HEK293 (cell line): ENCODE data around the gene DUSP22.

Source experiments
- CTCF ChIA-PET: fragments of 350-600 bp; formaldehyde crosslinking; extraction: SDS; loops from one replicate; lab custom pipeline; 2021; ENCODE audit warnings: antibody characterized with exemption; lab: Yijun Ruan, JAX
- POLR2A ChIA-PET: fragments of 300-600 bp; formaldehyde crosslinking; extraction: SDS; loops from one replicate; lab custom pipeline; 2020; ENCODE audit warnings: antibody characterized with exemption, inconsistent platforms; lab: Yijun Ruan, JAX
- H3K27ac ChIP-seq: fragments of 200-500 bp; sonication (Bioruptor generic); 2 replicates; pipeline ENCODE4 v1.5.1; 2014; ENCODE audit warnings: low read depth, low read length, control low read depth, inconsistent platforms; ENCODE audit errors: extremely low read depth
- H3K36me3 ChIP-seq, 2 experiments: fragments of 200-500 bp in 1 of 2; sonication (Bioruptor generic) in 1 of 2; 1 replicate in 1 of 2; 2 replicates in 1 of 2; pipeline ENCODE4 v1.5.1; 2014 to 2017; ENCODE audit warnings: inconsistent platforms in 2 of 2, low read length in 2 of 2; ENCODE audit not compliant: control insufficient read depth in 2 of 2, insufficient read depth in 1 of 2
- H3K4me1 ChIP-seq: fragments of 200-500 bp; sonication (Bioruptor generic); 2 replicates; pipeline ENCODE4 v1.5.1; 2014; ENCODE audit warnings: mild to moderate bottlenecking, low read length, inconsistent platforms; ENCODE audit not compliant: control insufficient read depth, insufficient read depth
- H3K4me3 ChIP-seq: 2 replicates; pipeline ENCODE4 v1.5.1; 2011; ENCODE audit warnings: low read depth, mild to moderate bottlenecking, control low read depth, low read length, moderate library complexity
- H3K9me3 ChIP-seq: fragments of 200-500 bp; sonication (Bioruptor generic); 2 replicates; pipeline ENCODE4 v1.5.1; 2014; ENCODE audit warnings: low read depth, low read length, inconsistent platforms; ENCODE audit not compliant: control insufficient read depth, insufficient read depth
- GLIS2 ChIP-seq: fragments of 450-650 bp; formaldehyde crosslinking; IDR thresholded peaks from 2 replicates; pipeline ENCODE4 v1.5.1; 2016; ENCODE audit warnings: missing biosample characterization, missing genetic modification characterization
- MYNN ChIP-seq: fragments of 450-650 bp; formaldehyde crosslinking; IDR thresholded peaks from 2 replicates; pipeline ENCODE4 v1.5.1; 2016; ENCODE audit warnings: missing biosample characterization, missing genetic modification characterization, borderline replicate concordance
- SP2 ChIP-seq: fragments of 450-650 bp; formaldehyde crosslinking; IDR thresholded peaks from 2 replicates; pipeline ENCODE4 v1.5.1; 2016; ENCODE audit warnings: missing biosample characterization, missing genetic modification characterization
- ZBTB48 ChIP-seq: fragments of 450-650 bp; formaldehyde crosslinking; IDR thresholded peaks from 2 replicates; pipeline ENCODE4 v1.5.1; 2016; ENCODE audit warnings: missing biosample characterization, missing genetic modification characterization
- ZFP3 ChIP-seq: fragments of 450-650 bp; formaldehyde crosslinking; IDR thresholded peaks from 2 replicates; pipeline ENCODE4 v1.5.1; 2016; ENCODE audit warnings: low read depth, missing biosample characterization, missing genetic modification characterization
- ZFP41 ChIP-seq: fragments of 450-650 bp; formaldehyde crosslinking; IDR thresholded peaks from 2 replicates; pipeline ENCODE4 v1.5.1; 2016; ENCODE audit warnings: missing biosample characterization, missing genetic modification characterization, borderline replicate concordance
- ZNF146 ChIP-seq: fragments of 450-650 bp; formaldehyde crosslinking; IDR thresholded peaks from 2 replicates; pipeline ENCODE4 v1.5.1; 2016; ENCODE audit warnings: missing biosample characterization, missing genetic modification characterization
- ZNF155 ChIP-seq: fragments of 450-650 bp; formaldehyde crosslinking; IDR thresholded peaks from 2 replicates; pipeline ENCODE4 v1.5.1; 2016; ENCODE audit warnings: missing biosample characterization, missing genetic modification characterization
- ZNF174 ChIP-seq: fragments of 450-650 bp; formaldehyde crosslinking; IDR thresholded peaks from 2 replicates; pipeline ENCODE4 v1.5.0; 2017; ENCODE audit warnings: missing biosample characterization, mild to moderate bottlenecking, missing genetic modification characterization
- ZNF248 ChIP-seq: fragments of 450-650 bp; formaldehyde crosslinking; IDR thresholded peaks from 2 replicates; pipeline ENCODE4 v1.5.1; 2017; ENCODE audit warnings: missing biosample characterization, missing genetic modification characterization
- ZNF394 ChIP-seq: fragments of 450-650 bp; formaldehyde crosslinking; IDR thresholded peaks from 2 replicates; pipeline ENCODE4 v1.5.1; 2016; ENCODE audit warnings: missing biosample characterization, missing genetic modification characterization, mild to moderate bottlenecking, moderate library complexity, borderline replicate concordance
- ZNF404 ChIP-seq: fragments of 450-650 bp; formaldehyde crosslinking; IDR thresholded peaks from 2 replicates; pipeline ENCODE4 v1.5.1; 2017; ENCODE audit warnings: missing biosample characterization, missing genetic modification characterization
- ZNF426 ChIP-seq: fragments of 450-650 bp; formaldehyde crosslinking; IDR thresholded peaks from 2 replicates; pipeline ENCODE4 v1.5.1; 2017; ENCODE audit warnings: missing biosample characterization, missing genetic modification characterization, mild to moderate bottlenecking, inconsistent platforms, moderate library complexity
- ZNF600 ChIP-seq: fragments of 450-650 bp; formaldehyde crosslinking; IDR thresholded peaks from 2 replicates; pipeline ENCODE4 v1.5.1; 2016; ENCODE audit warnings: missing biosample characterization, missing genetic modification characterization
- ZNF610 ChIP-seq: fragments of 450-650 bp; formaldehyde crosslinking; IDR thresholded peaks from 2 replicates; pipeline ENCODE4 v1.5.1; 2016; ENCODE audit warnings: missing biosample characterization, missing genetic modification characterization, borderline replicate concordance
- TF ChIP-seq, protein P1 (sequence below): fragments of 450-650 bp; formaldehyde crosslinking; IDR thresholded peaks from 2 replicates; pipeline ENCODE4 v1.5.1; 2016; ENCODE audit warnings: missing biosample characterization, missing genetic modification characterization
- TF ChIP-seq, protein P2 (sequence below): fragments of 450-650 bp; formaldehyde crosslinking; IDR thresholded peaks from 2 replicates; pipeline ENCODE4 v1.5.1; 2017; ENCODE audit warnings: missing biosample characterization, missing genetic modification characterization
- TF ChIP-seq, protein P3 (sequence below): fragments of 450-650 bp; formaldehyde crosslinking; IDR thresholded peaks from 2 replicates; pipeline ENCODE4 v1.5.1; 2016; ENCODE audit warnings: missing biosample characterization, missing genetic modification characterization
- TF ChIP-seq, protein P4 (sequence below): fragments of 450-650 bp; formaldehyde crosslinking; optimal IDR thresholded peaks from 2 replicates; pipeline ENCODE3; 2016; ENCODE audit warnings: missing biosample characterization, mild to moderate bottlenecking, missing genetic modification characterization

Gene DUSP22

DNA sequence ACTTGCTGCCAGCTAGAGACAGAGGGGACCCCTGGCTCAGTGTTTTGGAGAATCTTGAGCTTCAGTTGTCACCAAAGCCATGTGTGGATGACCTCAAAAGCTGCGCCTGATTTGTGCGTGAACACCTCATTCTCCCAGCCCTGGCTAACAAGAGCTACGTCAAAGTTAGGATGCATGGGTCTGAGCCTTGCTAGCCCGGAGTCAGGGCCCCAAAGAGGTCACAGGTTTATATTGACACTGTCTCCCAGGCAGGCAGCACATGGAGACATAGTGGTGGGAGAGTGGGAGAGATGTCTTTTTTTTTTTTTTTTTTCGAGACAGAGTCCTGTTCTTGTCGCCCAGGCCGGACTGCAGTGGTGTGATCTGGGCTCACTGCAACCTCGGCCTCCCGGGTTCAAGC is 36.1 kb upstream of the DUSP22 start (continued):
- no peak for TF ChIP-seq ZNF404
- TF ChIP-seq, protein P1, sequence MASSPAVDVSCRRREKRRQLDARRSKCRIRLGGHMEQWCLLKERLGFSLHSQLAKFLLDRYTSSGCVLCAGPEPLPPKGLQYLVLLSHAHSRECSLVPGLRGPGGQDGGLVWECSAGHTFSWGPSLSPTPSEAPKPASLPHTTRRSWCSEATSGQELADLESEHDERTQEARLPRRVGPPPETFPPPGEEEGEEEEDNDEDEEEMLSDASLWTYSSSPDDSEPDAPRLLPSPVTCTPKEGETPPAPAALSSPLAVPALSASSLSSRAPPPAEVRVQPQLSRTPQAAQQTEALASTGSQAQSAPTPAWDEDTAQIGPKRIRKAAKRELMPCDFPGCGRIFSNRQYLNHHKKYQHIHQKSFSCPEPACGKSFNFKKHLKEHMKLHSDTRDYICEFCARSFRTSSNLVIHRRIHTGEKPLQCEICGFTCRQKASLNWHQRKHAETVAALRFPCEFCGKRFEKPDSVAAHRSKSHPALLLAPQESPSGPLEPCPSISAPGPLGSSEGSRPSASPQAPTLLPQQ (tag by site-specific recombination) = no peak
- no peak for TF ChIP-seq ZNF610 (tag by site-specific recombination)
- no peak for TF ChIP-seq ZFP3 (tag by site-specific recombination)
- TF ChIP-seq ZBTB48 (tag by site-specific recombination) = no peak
- no peak for TF ChIP-seq ZNF174 (tag by site-specific recombination)
- no peak for TF ChIP-seq ZNF426 (tag by site-specific recombination)
- TF ChIP-seq MYNN (tag by site-specific recombination) = no peak
- no peak for TF ChIP-seq ZNF248 (tag by site-specific recombination)
- TF ChIP-seq, protein P2, sequence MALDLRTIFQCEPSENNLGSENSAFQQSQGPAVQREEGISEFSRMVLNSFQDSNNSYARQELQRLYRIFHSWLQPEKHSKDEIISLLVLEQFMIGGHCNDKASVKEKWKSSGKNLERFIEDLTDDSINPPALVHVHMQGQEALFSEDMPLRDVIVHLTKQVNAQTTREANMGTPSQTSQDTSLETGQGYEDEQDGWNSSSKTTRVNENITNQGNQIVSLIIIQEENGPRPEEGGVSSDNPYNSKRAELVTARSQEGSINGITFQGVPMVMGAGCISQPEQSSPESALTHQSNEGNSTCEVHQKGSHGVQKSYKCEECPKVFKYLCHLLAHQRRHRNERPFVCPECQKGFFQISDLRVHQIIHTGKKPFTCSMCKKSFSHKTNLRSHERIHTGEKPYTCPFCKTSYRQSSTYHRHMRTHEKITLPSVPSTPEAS (tag by site-specific recombination) = no peak

DNA sequence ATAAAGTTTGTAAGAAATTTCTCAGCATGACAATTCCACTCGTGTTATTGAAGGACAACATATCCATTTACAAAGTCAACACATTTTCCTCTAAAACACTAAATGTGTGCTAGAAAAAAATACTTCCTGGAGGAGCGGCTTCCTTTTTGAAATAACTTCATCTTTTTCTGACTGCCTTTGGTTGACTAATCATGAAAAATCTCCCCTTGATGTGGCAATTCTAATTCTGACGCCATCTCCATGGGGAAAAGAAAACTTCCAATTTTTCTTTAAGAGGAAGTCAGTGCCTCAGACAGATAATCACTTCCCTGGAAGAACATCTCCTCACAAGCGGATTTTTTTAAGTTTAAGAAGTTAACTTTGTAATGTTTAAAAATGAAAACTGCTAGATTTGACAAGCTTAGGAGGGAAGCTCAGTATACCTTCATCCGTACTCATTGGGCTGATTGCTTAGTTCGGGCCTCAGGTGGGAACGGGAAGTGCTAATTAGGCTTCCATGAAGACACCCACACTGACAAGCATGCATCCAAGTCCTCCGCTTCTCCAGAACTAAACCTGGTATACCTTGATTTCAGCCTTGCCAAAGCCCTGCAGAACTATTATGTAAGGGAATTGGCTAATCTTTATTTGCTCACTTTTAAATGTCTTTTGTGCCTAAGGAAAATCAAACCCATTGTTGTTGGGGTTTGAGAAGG is 35.1 kb upstream of the DUSP22 start:
- POLR2A ChIA-PET = no interaction called here
- Histone ChIP-seq H3K27ac (no peak overlapping the region), H3K9me3 (no peaks in the 10 kb centered on the region), H3K36me3 (no peaks in the 10 kb centered on the region), H3K4me1 (no peaks in the 10 kb centered on the region), H3K4me3 (no peak overlapping the region)
- TF ChIP-seq SP2 (tag by site-specific recombination) (no peak), ZNF394 (tag by site-specific recombination) (no peak), ZFP41 (tag by site-specific recombination) (no peak), ZNF146 (tag by site-specific recombination) (no peak), GLIS2 (no peak), ZNF155 (tag by site-specific recombination) (no peak), ZNF600 (tag by site-specific recombination) (no peak)
- TF ChIP-seq, protein P3, sequence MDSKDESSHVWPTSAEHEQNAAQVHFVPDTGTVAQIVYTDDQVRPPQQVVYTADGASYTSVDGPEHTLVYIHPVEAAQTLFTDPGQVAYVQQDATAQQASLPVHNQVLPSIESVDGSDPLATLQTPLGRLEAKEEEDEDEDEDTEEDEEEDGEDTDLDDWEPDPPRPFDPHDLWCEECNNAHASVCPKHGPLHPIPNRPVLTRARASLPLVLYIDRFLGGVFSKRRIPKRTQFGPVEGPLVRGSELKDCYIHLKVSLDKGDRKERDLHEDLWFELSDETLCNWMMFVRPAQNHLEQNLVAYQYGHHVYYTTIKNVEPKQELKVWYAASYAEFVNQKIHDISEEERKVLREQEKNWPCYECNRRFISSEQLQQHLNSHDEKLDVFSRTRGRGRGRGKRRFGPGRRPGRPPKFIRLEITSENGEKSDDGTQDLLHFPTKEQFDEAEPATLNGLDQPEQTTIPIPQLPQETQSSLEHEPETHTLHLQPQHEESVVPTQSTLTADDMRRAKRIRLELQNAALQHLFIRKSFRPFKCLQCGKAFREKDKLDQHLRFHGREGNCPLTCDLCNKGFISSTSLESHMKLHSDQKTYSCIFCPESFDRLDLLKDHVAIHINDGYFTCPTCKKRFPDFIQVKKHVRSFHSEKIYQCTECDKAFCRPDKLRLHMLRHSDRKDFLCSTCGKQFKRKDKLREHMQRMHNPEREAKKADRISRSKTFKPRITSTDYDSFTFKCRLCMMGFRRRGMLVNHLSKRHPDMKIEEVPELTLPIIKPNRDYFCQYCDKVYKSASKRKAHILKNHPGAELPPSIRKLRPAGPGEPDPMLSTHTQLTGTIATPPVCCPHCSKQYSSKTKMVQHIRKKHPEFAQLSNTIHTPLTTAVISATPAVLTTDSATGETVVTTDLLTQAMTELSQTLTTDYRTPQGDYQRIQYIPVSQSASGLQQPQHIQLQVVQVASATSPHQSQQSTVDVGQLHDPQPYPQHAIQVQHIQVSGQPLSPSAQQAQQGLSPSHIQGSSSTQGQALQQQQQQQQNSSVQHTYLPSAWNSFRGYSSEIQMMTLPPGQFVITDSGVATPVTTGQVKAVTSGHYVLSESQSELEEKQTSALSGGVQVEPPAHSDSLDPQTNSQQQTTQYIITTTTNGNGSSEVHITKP (tag by site-specific recombination) = no peak
- TF ChIP-seq, protein P4, sequence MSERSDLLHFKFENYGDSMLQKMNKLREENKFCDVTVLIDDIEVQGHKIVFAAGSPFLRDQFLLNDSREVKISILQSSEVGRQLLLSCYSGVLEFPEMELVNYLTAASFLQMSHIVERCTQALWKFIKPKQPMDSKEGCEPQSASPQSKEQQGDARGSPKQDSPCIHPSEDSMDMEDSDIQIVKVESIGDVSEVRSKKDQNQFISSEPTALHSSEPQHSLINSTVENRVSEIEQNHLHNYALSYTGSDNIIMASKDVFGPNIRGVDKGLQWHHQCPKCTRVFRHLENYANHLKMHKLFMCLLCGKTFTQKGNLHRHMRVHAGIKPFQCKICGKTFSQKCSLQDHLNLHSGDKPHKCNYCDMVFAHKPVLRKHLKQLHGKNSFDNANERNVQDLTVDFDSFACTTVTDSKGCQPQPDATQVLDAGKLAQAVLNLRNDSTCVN (tag by site-specific recombination) = no peak
- CTCF ChIA-PET = interaction anchor here (0.7 kb wide), 1 partner anchor 738 kb away, joined by 3 read pairs; no protein-coding TSS in a partner anchor
